IMR-90 (cell line): ENCODE data around the gene PCDHGA6. TPM values are rescaled to one million over a fixed set of nuclear protein-coding genes. Genes with fewer than 3 reads are reported as not detected.

Experiments used
- ATAC-seq: fragments of 200-7000 bp; cut with Tn5 transposase; 2 replicates; pipeline ENCODE4 v1.9.1; 2020; ENCODE audit warnings: low read depth, mild to moderate bottlenecking, moderate library complexity
- BruUV-seq: library from RNA; stranded (reverse); fragments of 400-500 nt; replicated peaks from 2 replicates; lab custom pipeline; 2021; lab: Mats Ljungman, UMichigan
- CTCF ChIA-PET: fragments of 300-600 bp; formaldehyde crosslinking; extraction: SDS; loops from one replicate; lab custom pipeline; 2021; ENCODE audit warnings: antibody characterized with exemption; lab: Yijun Ruan, JAX
- POLR2A ChIA-PET: fragments of 300-600 bp; sonication (Branson Sonifier 250); formaldehyde crosslinking; loops from one replicate; lab custom pipeline; 2022; ENCODE audit warnings: antibody characterized with exemption; ENCODE audit not compliant: unreplicated experiment; lab: Charles Lee
- DNase-seq: peaks from one replicate; pipeline ENCODE4 v3.0.0; 2013
- H2AFZ ChIP-seq: replicated peaks from 2 replicates; pipeline ENCODE3; 2013; ENCODE audit warnings: low read length, mild to moderate bottlenecking; ENCODE audit not compliant: poor library complexity
- H2AK5ac ChIP-seq: 2 replicates; pipeline ENCODE4 v1.6.1; 2013; ENCODE audit warnings: low read depth, low read length, inconsistent platforms
- H2AK9ac ChIP-seq: replicated peaks from 2 replicates; pipeline ENCODE3; 2013; ENCODE audit warnings: mild to moderate bottlenecking, low read depth, low read length, moderate library complexity; ENCODE audit not compliant: poor library complexity
- H2BK120ac ChIP-seq: 2 replicates; pipeline ENCODE4 v1.6.1; 2013; ENCODE audit warnings: low read depth, low read length, inconsistent platforms
- H2BK15ac ChIP-seq: 3 replicates; pipeline ENCODE4 v1.6.1; 2013; ENCODE audit warnings: low read depth, low read length, inconsistent platforms
- H2BK20ac ChIP-seq: 2 replicates; pipeline ENCODE4 v1.6.1; 2013; ENCODE audit warnings: low read depth, mild to moderate bottlenecking, inconsistent platforms, low read length, moderate library complexity
- H2BK5ac ChIP-seq: 2 replicates; pipeline ENCODE4 v1.6.1; 2013; ENCODE audit warnings: mild to moderate bottlenecking, low read depth, low read length, inconsistent platforms; ENCODE audit not compliant: poor library complexity, severe bottlenecking
- H3K14ac ChIP-seq: replicated peaks from 2 replicates; pipeline ENCODE4 v1.6.1; 2013; ENCODE audit warnings: low read depth, low read length, inconsistent platforms
- H3K18ac ChIP-seq: 2 replicates; pipeline ENCODE4 v1.6.1; 2013; ENCODE audit warnings: low read depth, low read length, control low read depth
- H3K23ac ChIP-seq: 2 replicates; pipeline ENCODE4 v1.6.1; 2013; ENCODE audit warnings: low read depth, low read length, inconsistent platforms
- H3K27ac ChIP-seq: 2 replicates; pipeline ENCODE4 v1.5.1; 2013; ENCODE audit warnings: mild to moderate bottlenecking, control low read depth, low read length; ENCODE audit not compliant: insufficient read depth
- H3K27me3 ChIP-seq: 2 replicates; pipeline ENCODE4 v1.6.1; 2013; ENCODE audit warnings: low read length; ENCODE audit not compliant: control insufficient read depth, insufficient read depth
- H3K36me3 ChIP-seq: 2 replicates; pipeline ENCODE4 v1.6.1; 2013; ENCODE audit warnings: low read length, mixed read lengths; ENCODE audit not compliant: control insufficient read depth, insufficient read depth
- H3K4ac ChIP-seq: 2 replicates; pipeline ENCODE4 v1.6.1; 2013; ENCODE audit warnings: low read depth, low read length, inconsistent platforms
- H3K4me1 ChIP-seq: 2 replicates; pipeline ENCODE4 v1.6.1; 2013; ENCODE audit warnings: low read length, mixed read lengths; ENCODE audit not compliant: control insufficient read depth, insufficient read depth
- H3K4me2 ChIP-seq: 2 replicates; pipeline ENCODE4 v1.6.1; 2013; ENCODE audit warnings: low read depth, mild to moderate bottlenecking, control low read depth, low read length, moderate library complexity
- H3K4me3 ChIP-seq: 2 replicates; pipeline ENCODE4 v1.5.1; 2013; ENCODE audit warnings: low read depth, mild to moderate bottlenecking, control low read depth, low read length, moderate library complexity; ENCODE audit not compliant: insufficient read depth
- H3K56ac ChIP-seq: 2 replicates; pipeline ENCODE4 v1.6.1; 2013; ENCODE audit warnings: low read length, inconsistent platforms; ENCODE audit not compliant: insufficient read depth; ENCODE audit errors: extremely low read depth
- H3K79me1 ChIP-seq, 2 experiments: 2 replicates each; pipeline ENCODE4 v1.6.1; 2013; ENCODE audit warnings: low read length in 2 of 2, inconsistent platforms in 1 of 2, low read depth in 1 of 2
- H3K9ac ChIP-seq: 2 replicates; pipeline ENCODE4 v1.6.1; 2013; ENCODE audit warnings: low read depth, low read length, control low read depth
- H3K9me1 ChIP-seq: 2 replicates; pipeline ENCODE4 v1.6.1; 2013; ENCODE audit warnings: low read length, inconsistent platforms; ENCODE audit not compliant: insufficient read depth
- H3K9me3 ChIP-seq: 2 replicates; pipeline ENCODE4 v1.6.1; 2013; ENCODE audit warnings: low read length; ENCODE audit not compliant: control insufficient read depth, insufficient read depth
- H4K20me1 ChIP-seq: 2 replicates; pipeline ENCODE4 v1.6.1; 2013; ENCODE audit warnings: low read length, inconsistent platforms; ENCODE audit not compliant: insufficient read depth
- H4K5ac ChIP-seq: 2 replicates; pipeline ENCODE4 v1.6.1; 2013; ENCODE audit warnings: mild to moderate bottlenecking, low read depth, low read length, control low read depth
- H4K8ac ChIP-seq, 2 experiments: 2 replicates each; pipeline ENCODE4 v1.6.1; 2013; ENCODE audit warnings: low read depth in 2 of 2, low read length in 2 of 2, control low read depth in 1 of 2, inconsistent platforms in 1 of 2
- H4K91ac ChIP-seq: 2 replicates; pipeline ENCODE4 v1.6.1; 2013; ENCODE audit warnings: low read depth, low read length, inconsistent platforms; ENCODE audit not compliant: insufficient read depth
- CTCF ChIP-seq: conservative IDR thresholded peaks from 2 replicates; pipeline ENCODE4 v1.5.1; 2012; ENCODE audit warnings: mild to moderate bottlenecking, low read depth, low read length, improper control_type of control experiment
- RCOR1 ChIP-seq: IDR thresholded peaks from 2 replicates; pipeline ENCODE4 v1.6.1; 2012; ENCODE audit warnings: mild to moderate bottlenecking, low read length, improper control_type of control experiment; ENCODE audit not compliant: insufficient replicate concordance
- WGBS, 2 experiments: methylation state at CpG; one replicate each; pipeline versions ENCODE4 v1.1.5 to v1.1.7; 2013; ENCODE audit warnings: missing lambda C conversion rate in 2 of 2; ENCODE audit not compliant: insufficient read length in 1 of 2; ENCODE audit errors: extremely low coverage in 2 of 2; 5-methylcytosine and 5-hydroxymethylcytosine counted together
- dilution Hi-C: fragments of 300-500 bp; cut with HindIII; formaldehyde crosslinking; loops from one replicate; pipeline ENCODE4 v1.14.3; 2018; ENCODE audit warnings: low sequenced_read_pairs; ENCODE audit not compliant: unreplicated experiment
- in situ Hi-C: fragments of 300-500 bp; cut with MboI; formaldehyde crosslinking; loops from 3 replicates; pipeline ENCODE4 v1.14.3; 2019; ENCODE audit warnings: low sequenced_read_pairs, inconsistent platforms, mixed read lengths
- intact Hi-C: fragments of 100-400 bp; cut with micrococcal nuclease; formaldehyde crosslinking; loops from 2 replicates; pipeline ENCODE4 v1.10.0; 2022
- polyA plus RNA-seq, 3 experiments: library from polyadenylated mRNA; depleted of rRNA; stranded (reverse); fragments of >200 nt; gene quantifications; 2 replicates each; pipeline ENCODE4 v1.2.3, GENCODE V29; 2012; ENCODE audit warnings: low replicate concordance in 1 of 3
- total RNA-seq: library from RNA; depleted of rRNA; stranded (reverse); fragments of >200 nt; gene quantifications from 2 replicates; pipeline ENCODE4 v1.2.3, GENCODE V29; 2012

Gene PCDHGA6
- total and polyA plus RNA-seq, 2 of the 4 experiments (the other 2 are of a cell fraction) = 4.1 to 4.7 TPM

GRCh38 chr5:141342773-141343172 lies 30.9 kb upstream of the PCDHGA6 start:
- intact Hi-C loops = no loop called here
- H2AK5ac ChIP-seq = no peak overlapping the region
- H2BK5ac ChIP-seq = no peak overlapping the region
- H3K4ac ChIP-seq = no peak overlapping the region
- dilution Hi-C loops = no loop called here
- WGBS, 2 experiments = no CpG with 5 or more reads among the region's 1 CpG
- no peak overlapping the region for H2AK9ac ChIP-seq
- no peak overlapping the region for H2BK20ac ChIP-seq
- H3K9ac ChIP-seq = no peak overlapping the region
- H3K4me3 ChIP-seq = no peak overlapping the region
- H2BK120ac ChIP-seq = no peak overlapping the region
- no peak overlapping the region for H3K18ac ChIP-seq
- no peak overlapping the region for H4K91ac ChIP-seq
- H2BK15ac ChIP-seq = no peak overlapping the region
- TF ChIP-seq CTCF = no peak
- no peak for TF ChIP-seq RCOR1
- H3K4me2 ChIP-seq = peak overlapping the region; percentile 32; the same call in 1 of the 2 replicates
- no peak for DNase-seq
- in situ Hi-C loops = no loop called here
- ChIA-PET POLR2A (interaction anchor here (0.6 kb wide), 1 partner anchor 653 kb away, joined by 4 read pairs; no protein-coding TSS in a partner anchor), CTCF (interaction anchor here (1.0 kb wide), 1 partner anchor 225 kb away, joined by 4 read pairs; no protein-coding TSS in a partner anchor)
- H3K36me3 ChIP-seq = peaks cover 4% of the 10 kb centered on the region; the same call in 1 of the 2 replicates
- no peak overlapping the region for H4K8ac ChIP-seq
- no peak overlapping the region for H3K23ac ChIP-seq
- no peak overlapping the region for H3K14ac ChIP-seq
- no TSS peak for BruUV-seq
- ATAC-seq = no peak
- H3K27me3 ChIP-seq = no peaks in the 10 kb centered on the region; the same call in 1 of the 2 replicates
- H3K79me1 ChIP-seq = no peaks in the 10 kb centered on the region
- H3K9me3 ChIP-seq = peaks cover 49% of the 10 kb centered on the region
- no peak overlapping the region for H4K5ac ChIP-seq
- no peak overlapping the region for H3K27ac ChIP-seq
- H3K9me1 ChIP-seq = no peaks in the 10 kb centered on the region
- no peaks in the 10 kb centered on the region for H3K4me1 ChIP-seq
- H3K56ac ChIP-seq = no peak overlapping the region
- H2AFZ ChIP-seq = no peak overlapping the region
- no peaks in the 10 kb centered on the region for H4K20me1 ChIP-seq
